ENCODE data around the gene TAS2R43.
"Not testable (repeated sequence)": the region's sequence is repeated elsewhere in the genome, so short reads cannot be mapped to it uniquely, and the experiment has no call there.

Gene TAS2R43

GRCh38 chr12:11092128-11092527 lies at the start of gene TAS2R43:
Gene TAS2R43, minus strand, starts transcription at chr12:11092313. Its CDS starts 84 bp downstream, at chr12:11092229.
- DNase-seq = no peak

GRCh38 chr12:11136075-11136474 lies 44.0 kb upstream of the TAS2R43 start:
- no peak for DNase-seq

GRCh38 chr12:11134305-11134704 lies 42.2 kb upstream of the TAS2R43 start, which contains the start of gene TAS2R30:
Gene TAS2R30, minus strand, starts transcription at chr12:11134644. Its CDS starts 400 bp downstream, at chr12:11134244.
- no peak for DNase-seq

- no peak for DNase-seq
Observed at GRCh38 chr12:11133816-11134215, 41.7 kb upstream of the TAS2R43 start.

- no peak for DNase-seq
Observed at GRCh38 chr12:11133162-11133561, 41.0 kb upstream of the TAS2R43 start.

GRCh38 chr12:11130999-11131398 lies 38.9 kb upstream of the TAS2R43 start:
- no peak for DNase-seq

- no peak for DNase-seq
Observed at GRCh38 chr12:11130382-11130781, 38.3 kb upstream of the TAS2R43 start.

GRCh38 chr12:11114130-11114529 lies 22.0 kb upstream of the TAS2R43 start:
- DNase-seq = not testable (repeated sequence)

GRCh38 chr12:11111213-11111612 lies 19.1 kb upstream of the TAS2R43 start:
- not testable (repeated sequence) for DNase-seq

- DNase-seq = no peak
Observed at GRCh38 chr12:11108862-11109261, 16.7 kb upstream of the TAS2R43 start.

- DNase-seq = no peak
Observed at GRCh38 chr12:11107719-11108118, 15.6 kb upstream of the TAS2R43 start.

- no peak for DNase-seq
Observed at GRCh38 chr12:11106288-11106687, 14.2 kb upstream of the TAS2R43 start.

- DNase-seq = no peak
Observed at GRCh38 chr12:11105546-11105945, 13.4 kb upstream of the TAS2R43 start.

GRCh38 chr12:11094910-11095309 lies 2.8 kb upstream of the TAS2R43 start:
- not testable (repeated sequence) for DNase-seq

- no peak for DNase-seq
Observed at GRCh38 chr12:11089246-11089645, 2.9 kb downstream of the TAS2R43 start.

GRCh38 chr12:11085419-11085818 lies 6.7 kb downstream of the TAS2R43 start:
- no peak for DNase-seq

- no peak for DNase-seq
Observed at GRCh38 chr12:11081987-11082386, 10.1 kb downstream of the TAS2R43 start.

GRCh38 chr12:11078246-11078645 lies 13.9 kb downstream of the TAS2R43 start:
- DNase-seq = no peak

GRCh38 chr12:11075642-11076041 lies 16.5 kb downstream of the TAS2R43 start:
- no peak for DNase-seq

GRCh38 chr12:11071414-11071813 lies 20.7 kb downstream of the TAS2R43 start:
- DNase-seq = no peak

GRCh38 chr12:11070999-11071398 lies 21.1 kb downstream of the TAS2R43 start:
- DNase-seq = no peak

- DNase-seq = no peak
Observed at GRCh38 chr12:11069854-11070365, 22.2 kb downstream of the TAS2R43 start.

GRCh38 chr12:11067514-11067913 lies 24.6 kb downstream of the TAS2R43 start:
- peak in 2 of 56 donors; percentile 1 to 13 for DNase-seq

- DNase-seq = not testable (repeated sequence)
Observed at GRCh38 chr12:11062194-11062593, 29.9 kb downstream of the TAS2R43 start, which contains the start of gene TAS2R46. Gene TAS2R46, minus strand, starts transcription at chr12:11062294. Its CDS starts 0 bp downstream, at chr12:11062294.
